Measurements from ENCODE around the gene CEP295NL.
"Not testable (repeated sequence)": the region's sequence is repeated elsewhere in the genome, so short reads cannot be mapped to it uniquely, and the experiment has no call there.

The CEP295NL gene

GRCh38 chr17:78892936-78893379, 10.0 kb downstream of the CEP295NL start:
- FAIRE-seq: no peak
- DNase-seq (ENCODE audit: insufficient read length, low spot score): no peak
- TF ChIP-seq POLR2A (IDR thresholded peaks at IDR 0.05; ENCODE audit: low read depth, low read length): no peak

GRCh38 chr17:78892520-78892919, 10.5 kb downstream of the CEP295NL start:
- FAIRE-seq (no peak), DNase-seq (ENCODE audit: insufficient read length, low spot score) (no peak)
- TF ChIP-seq POLR2A (IDR thresholded peaks at IDR 0.05; ENCODE audit: low read depth, low read length): no peak

- FAIRE-seq: no peak
- no peak for DNase-seq (ENCODE audit: insufficient read length, low spot score)
- no peak for TF ChIP-seq POLR2A (IDR thresholded peaks at IDR 0.05; ENCODE audit: low read depth, low read length)
These were observed 10.9 kb downstream of the CEP295NL start for GRCh38 chr17:78892062-78892456.

- TF ChIP-seq POLR2A (IDR thresholded peaks at IDR 0.05; ENCODE audit: low read depth, low read length): no peak
- FAIRE-seq (no peak), DNase-seq (ENCODE audit: insufficient read length, low spot score) (no peak)
These were observed 11.5 kb downstream of the CEP295NL start for GRCh38 chr17:78891406-78892061.

- TF ChIP-seq POLR2A (IDR thresholded peaks at IDR 0.05; ENCODE audit: low read depth, low read length): no peak
- FAIRE-seq (no peak), DNase-seq (ENCODE audit: insufficient read length, low spot score) (no peak)
These were observed 12.5 kb downstream of the CEP295NL start for GRCh38 chr17:78890498-78890897.

- not testable (repeated sequence) for FAIRE-seq; DNase-seq (ENCODE audit: insufficient read length, low spot score)
These were observed 12.9 kb downstream of the CEP295NL start for GRCh38 chr17:78890096-78890495.

- no peak for TF ChIP-seq POLR2A (IDR thresholded peaks at IDR 0.05; ENCODE audit: low read depth, low read length)
- DNase-seq (ENCODE audit: insufficient read length, low spot score) (no peak), FAIRE-seq (no peak)
These were observed 13.5 kb downstream of the CEP295NL start for GRCh38 chr17:78889531-78889930.

GRCh38 chr17:78888941-78889518, 14.0 kb downstream of the CEP295NL start:
- FAIRE-seq (no peak), DNase-seq (ENCODE audit: insufficient read length, low spot score) (no peak)
- no peak for TF ChIP-seq POLR2A (IDR thresholded peaks at IDR 0.05; ENCODE audit: low read depth, low read length)

GRCh38 chr17:78886954-78887353, 16.0 kb downstream of the CEP295NL start:
- DNase-seq (ENCODE audit: insufficient read length, low spot score) (no peak), FAIRE-seq (no peak)
- TF ChIP-seq POLR2A (IDR thresholded peaks at IDR 0.05; ENCODE audit: low read depth, low read length): no peak

- DNase-seq (ENCODE audit: insufficient read length, low spot score) (no peak), FAIRE-seq (no peak)
- no peak for TF ChIP-seq POLR2A (IDR thresholded peaks at IDR 0.05; ENCODE audit: low read depth, low read length)
These were observed 17.0 kb downstream of the CEP295NL start for GRCh38 chr17:78885956-78886355.

- no peak for FAIRE-seq
These were observed 17.9 kb downstream of the CEP295NL start for GRCh38 chr17:78884876-78885667.

GRCh38 chr17:78884148-78884825, 18.7 kb downstream of the CEP295NL start:
- DNase-seq (ENCODE audit: insufficient read length, low spot score): no peak
- no peak for FAIRE-seq
- no peak for TF ChIP-seq POLR2A (IDR thresholded peaks at IDR 0.05; ENCODE audit: low read depth, low read length)

More at GRCh38 chr17:78884876-78885667, 17.9 kb downstream of the CEP295NL start:
- no peak for TF ChIP-seq POLR2A (IDR thresholded peaks at IDR 0.05; ENCODE audit: low read depth, low read length)
- DNase-seq (ENCODE audit: insufficient read length, low spot score): no peak

- no peak for FAIRE-seq
- TF ChIP-seq POLR2A (IDR thresholded peaks at IDR 0.05; ENCODE audit: low read depth, low read length): peak; percentile 40
- peak; percentile 93 for DNase-seq (ENCODE audit: insufficient read length, low spot score)
These were observed 19.4 kb downstream of the CEP295NL start for GRCh38 chr17:78883533-78884131.

- FAIRE-seq (no peak), DNase-seq (ENCODE audit: insufficient read length, low spot score) (peak; percentile 92)
- TF ChIP-seq POLR2A (IDR thresholded peaks at IDR 0.05; ENCODE audit: low read depth, low read length): no peak
These were observed 19.9 kb downstream of the CEP295NL start for GRCh38 chr17:78883089-78883532.
